OCI-LY1 (cell line): ENCODE data around the gene C1orf226.

ENCODE experiments used
- EZH2 ChIP-seq: fragments of 200-600 bp; sonication (generic), shearing (Covaris generic); IDR thresholded peaks from 2 replicates; pipeline ENCODE4 v1.8.0; 2017; ENCODE audit warnings: borderline replicate concordance, mixed run types, mild to moderate bottlenecking, antibody characterized with exemption, low read length, moderate library complexity, mixed read lengths
- TF ChIP-seq, protein P1 (sequence below): fragments of 200-600 bp; sonication (generic), shearing (Covaris generic); IDR thresholded peaks from 2 replicates; pipeline ENCODE4 v1.5.1; 2017; ENCODE audit warnings: mild to moderate bottlenecking, antibody characterized with exemption, low read length, moderate library complexity, mixed read lengths

DNA sequence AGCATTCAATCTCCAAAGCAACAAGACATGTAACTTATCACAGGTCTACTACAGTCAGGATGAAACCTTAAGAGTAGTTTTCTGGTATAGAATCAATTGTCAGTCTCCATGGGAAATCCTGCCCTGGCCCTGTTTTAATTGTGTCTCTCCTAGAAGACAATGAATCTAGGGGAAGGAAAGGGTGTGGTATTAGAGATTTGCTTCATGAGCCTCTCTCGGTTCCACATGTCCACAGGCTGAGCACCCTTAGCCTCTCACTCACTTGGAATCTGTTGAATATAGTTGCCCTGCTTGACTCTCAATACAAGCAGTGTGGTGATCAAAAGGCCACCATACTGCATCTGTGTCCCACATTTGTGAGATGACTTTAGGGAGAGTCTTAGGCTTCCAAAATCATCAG, 22.6 kb upstream of the C1orf226 start:
- TF ChIP-seq EZH2: no peak
- TF ChIP-seq, protein P1, sequence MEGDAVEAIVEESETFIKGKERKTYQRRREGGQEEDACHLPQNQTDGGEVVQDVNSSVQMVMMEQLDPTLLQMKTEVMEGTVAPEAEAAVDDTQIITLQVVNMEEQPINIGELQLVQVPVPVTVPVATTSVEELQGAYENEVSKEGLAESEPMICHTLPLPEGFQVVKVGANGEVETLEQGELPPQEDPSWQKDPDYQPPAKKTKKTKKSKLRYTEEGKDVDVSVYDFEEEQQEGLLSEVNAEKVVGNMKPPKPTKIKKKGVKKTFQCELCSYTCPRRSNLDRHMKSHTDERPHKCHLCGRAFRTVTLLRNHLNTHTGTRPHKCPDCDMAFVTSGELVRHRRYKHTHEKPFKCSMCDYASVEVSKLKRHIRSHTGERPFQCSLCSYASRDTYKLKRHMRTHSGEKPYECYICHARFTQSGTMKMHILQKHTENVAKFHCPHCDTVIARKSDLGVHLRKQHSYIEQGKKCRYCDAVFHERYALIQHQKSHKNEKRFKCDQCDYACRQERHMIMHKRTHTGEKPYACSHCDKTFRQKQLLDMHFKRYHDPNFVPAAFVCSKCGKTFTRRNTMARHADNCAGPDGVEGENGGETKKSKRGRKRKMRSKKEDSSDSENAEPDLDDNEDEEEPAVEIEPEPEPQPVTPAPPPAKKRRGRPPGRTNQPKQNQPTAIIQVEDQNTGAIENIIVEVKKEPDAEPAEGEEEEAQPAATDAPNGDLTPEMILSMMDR: no peak
